Ishikawa (cell line): ENCODE measurements around the gene PDE4D.

Experiments
- CEBPB ChIP-seq: IDR thresholded peaks from 2 replicates; pipeline ENCODE4 v1.6.1; 2012
- CREB1 ChIP-seq: IDR thresholded peaks from 2 replicates; pipeline ENCODE4 v1.6.1; 2012; ENCODE audit warnings: low read depth
- EGR1 ChIP-seq: IDR thresholded peaks from 2 replicates; pipeline ENCODE4 v1.6.1; 2012
- EP300 ChIP-seq: IDR thresholded peaks from 2 replicates; pipeline ENCODE4 v1.6.1; 2012; ENCODE audit warnings: borderline replicate concordance
- FOXM1 ChIP-seq: IDR thresholded peaks from 2 replicates; pipeline ENCODE4 v1.6.1; 2012; ENCODE audit warnings: low read depth, borderline replicate concordance
- NFIC ChIP-seq: IDR thresholded peaks from 2 replicates; pipeline ENCODE4 v1.6.1; 2012
- RAD21 ChIP-seq: IDR thresholded peaks from 2 replicates; pipeline ENCODE4 v1.6.1; 2012; ENCODE audit warnings: low read depth
- TAF1 ChIP-seq: IDR thresholded peaks from 2 replicates; pipeline ENCODE4 v1.6.1; 2012; ENCODE audit warnings: low read depth, mild to moderate bottlenecking
- TCF12 ChIP-seq: IDR thresholded peaks from 2 replicates; pipeline ENCODE4 v1.6.1; 2012; ENCODE audit warnings: low read depth
- TEAD4 ChIP-seq: IDR thresholded peaks from 2 replicates; pipeline ENCODE4 v1.6.1; 2012
- YY1 ChIP-seq: IDR thresholded peaks from 2 replicates; pipeline ENCODE4 v1.6.1; 2012; ENCODE audit warnings: low read depth
- ZBTB7A ChIP-seq: IDR thresholded peaks from 2 replicates; pipeline ENCODE4 v1.6.1; 2012; ENCODE audit warnings: low read depth
- TF ChIP-seq, protein P1 (sequence below): IDR thresholded peaks from 2 replicates; pipeline ENCODE4 v1.6.1; 2012; ENCODE audit warnings: low read depth, mild to moderate bottlenecking
- TF ChIP-seq, protein P2 (sequence below): IDR thresholded peaks from 2 replicates; pipeline ENCODE4 v1.6.1; 2012
- TF ChIP-seq, protein P3 (sequence below): IDR thresholded peaks from 2 replicates; pipeline ENCODE4 v1.6.1; 2012

The PDE4D gene

DNA sequence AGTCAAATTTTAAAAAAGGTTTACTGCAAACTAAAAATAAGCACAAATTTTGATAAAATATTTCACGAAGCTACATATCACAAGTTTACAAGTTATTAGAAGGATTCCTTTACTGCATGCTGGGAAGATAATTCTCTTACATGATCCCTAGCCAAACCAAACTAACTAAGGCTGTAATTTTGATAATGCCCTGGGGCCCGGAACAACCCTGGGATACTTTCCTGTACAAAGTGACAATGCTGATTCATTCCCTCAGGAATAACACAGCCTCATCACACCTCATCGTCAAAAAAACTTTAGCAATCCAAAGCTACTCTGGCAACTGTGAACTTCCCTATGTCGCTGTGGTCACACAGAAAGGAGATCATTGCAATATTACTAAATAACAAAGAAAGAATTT is 907.8 kb downstream of the PDE4D start:
- TF ChIP-seq TCF12, result no peak
- no peak for TF ChIP-seq FOXM1
- TF ChIP-seq, protein P1, sequence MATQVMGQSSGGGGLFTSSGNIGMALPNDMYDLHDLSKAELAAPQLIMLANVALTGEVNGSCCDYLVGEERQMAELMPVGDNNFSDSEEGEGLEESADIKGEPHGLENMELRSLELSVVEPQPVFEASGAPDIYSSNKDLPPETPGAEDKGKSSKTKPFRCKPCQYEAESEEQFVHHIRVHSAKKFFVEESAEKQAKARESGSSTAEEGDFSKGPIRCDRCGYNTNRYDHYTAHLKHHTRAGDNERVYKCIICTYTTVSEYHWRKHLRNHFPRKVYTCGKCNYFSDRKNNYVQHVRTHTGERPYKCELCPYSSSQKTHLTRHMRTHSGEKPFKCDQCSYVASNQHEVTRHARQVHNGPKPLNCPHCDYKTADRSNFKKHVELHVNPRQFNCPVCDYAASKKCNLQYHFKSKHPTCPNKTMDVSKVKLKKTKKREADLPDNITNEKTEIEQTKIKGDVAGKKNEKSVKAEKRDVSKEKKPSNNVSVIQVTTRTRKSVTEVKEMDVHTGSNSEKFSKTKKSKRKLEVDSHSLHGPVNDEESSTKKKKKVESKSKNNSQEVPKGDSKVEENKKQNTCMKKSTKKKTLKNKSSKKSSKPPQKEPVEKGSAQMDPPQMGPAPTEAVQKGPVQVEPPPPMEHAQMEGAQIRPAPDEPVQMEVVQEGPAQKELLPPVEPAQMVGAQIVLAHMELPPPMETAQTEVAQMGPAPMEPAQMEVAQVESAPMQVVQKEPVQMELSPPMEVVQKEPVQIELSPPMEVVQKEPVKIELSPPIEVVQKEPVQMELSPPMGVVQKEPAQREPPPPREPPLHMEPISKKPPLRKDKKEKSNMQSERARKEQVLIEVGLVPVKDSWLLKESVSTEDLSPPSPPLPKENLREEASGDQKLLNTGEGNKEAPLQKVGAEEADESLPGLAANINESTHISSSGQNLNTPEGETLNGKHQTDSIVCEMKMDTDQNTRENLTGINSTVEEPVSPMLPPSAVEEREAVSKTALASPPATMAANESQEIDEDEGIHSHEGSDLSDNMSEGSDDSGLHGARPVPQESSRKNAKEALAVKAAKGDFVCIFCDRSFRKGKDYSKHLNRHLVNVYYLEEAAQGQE, result no peak
- TF ChIP-seq RAD21, result no peak
- TF ChIP-seq CREB1, result no peak
- TF ChIP-seq, protein P2, sequence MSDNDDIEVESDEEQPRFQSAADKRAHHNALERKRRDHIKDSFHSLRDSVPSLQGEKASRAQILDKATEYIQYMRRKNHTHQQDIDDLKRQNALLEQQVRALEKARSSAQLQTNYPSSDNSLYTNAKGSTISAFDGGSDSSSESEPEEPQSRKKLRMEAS, result no peak
- no peak for TF ChIP-seq CEBPB
- no peak for TF ChIP-seq EGR1
- no peak for TF ChIP-seq ZBTB7A
- TF ChIP-seq NFIC, result no peak
- TF ChIP-seq TAF1, result no peak
- no peak for TF ChIP-seq YY1
- TF ChIP-seq, protein P3, sequence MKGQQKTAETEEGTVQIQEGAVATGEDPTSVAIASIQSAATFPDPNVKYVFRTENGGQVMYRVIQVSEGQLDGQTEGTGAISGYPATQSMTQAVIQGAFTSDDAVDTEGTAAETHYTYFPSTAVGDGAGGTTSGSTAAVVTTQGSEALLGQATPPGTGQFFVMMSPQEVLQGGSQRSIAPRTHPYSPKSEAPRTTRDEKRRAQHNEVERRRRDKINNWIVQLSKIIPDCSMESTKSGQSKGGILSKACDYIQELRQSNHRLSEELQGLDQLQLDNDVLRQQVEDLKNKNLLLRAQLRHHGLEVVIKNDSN, result no peak
- no peak for TF ChIP-seq TEAD4
- no peak for TF ChIP-seq EP300

DNA sequence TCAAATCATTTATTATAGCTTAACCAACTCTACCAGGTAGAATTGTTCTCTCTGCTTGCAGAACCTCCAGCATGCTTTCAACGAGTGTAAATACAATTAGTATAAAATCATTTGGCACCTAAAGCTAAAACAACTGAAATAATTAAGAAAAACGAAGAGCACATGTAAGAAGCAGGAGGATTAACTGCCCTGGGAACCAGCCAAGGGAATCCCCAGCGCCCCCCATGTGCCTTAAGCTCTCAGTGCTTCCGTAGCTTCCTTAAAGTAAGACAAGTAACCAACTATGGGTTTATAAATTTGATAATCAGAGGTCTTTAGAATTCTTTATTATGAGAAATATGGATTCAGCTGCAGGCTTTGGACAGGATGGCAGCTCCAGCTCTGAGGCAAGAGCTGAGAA is 908.2 kb downstream of the PDE4D start:
- TF ChIP-seq RAD21 (no peak), FOXM1 (no peak), TCF12 (no peak), TAF1 (no peak)
- TF ChIP-seq, protein P3, result no peak

DNA sequence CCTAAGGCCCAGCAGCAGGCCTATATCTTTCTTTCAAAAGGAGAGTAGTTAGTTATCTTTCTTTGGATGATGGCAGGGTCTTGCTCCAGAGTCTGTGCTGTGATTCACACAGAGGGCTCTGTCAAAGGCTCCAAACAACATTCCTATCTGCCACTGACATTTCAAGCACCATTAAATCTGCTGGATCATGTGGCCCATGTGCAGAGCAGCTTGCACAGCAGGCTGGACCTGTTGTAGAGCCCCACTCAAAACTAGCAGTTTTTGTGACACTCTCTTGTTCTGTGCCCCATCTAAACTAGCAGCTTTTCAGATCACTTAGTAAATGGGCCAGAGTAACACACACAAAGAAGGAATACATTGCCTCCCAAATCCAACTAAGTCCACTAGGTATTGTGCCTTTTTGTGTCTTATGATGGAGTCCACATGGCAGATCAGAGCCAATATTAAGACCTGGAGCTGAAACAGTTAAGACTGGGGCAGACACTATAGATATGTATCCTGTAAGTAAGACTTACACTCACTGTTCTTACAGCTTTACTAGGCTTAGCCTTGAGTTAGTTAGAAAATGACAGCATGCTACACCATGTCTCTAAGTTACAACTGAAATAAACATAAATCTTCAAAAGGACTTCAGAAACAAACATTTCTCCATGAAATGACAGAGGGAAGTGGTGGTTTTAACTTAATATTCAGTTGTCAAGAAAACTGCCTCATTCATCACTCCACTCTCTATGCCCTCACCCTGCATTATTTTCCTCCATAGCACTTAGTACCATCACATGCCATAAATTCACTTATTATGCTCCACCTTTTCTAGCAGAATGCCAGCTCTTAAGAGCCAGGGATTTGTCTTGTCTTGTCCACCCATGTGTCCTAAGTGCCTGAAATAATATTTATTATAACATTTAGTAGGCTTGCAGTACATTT is 909.7 kb downstream of the PDE4D start:
- TF ChIP-seq TEAD4 (no peak), NFIC (no peak)
- TF ChIP-seq, protein P3, result peak; percentile 21; the same call in 1 of the 2 replicates

DNA sequence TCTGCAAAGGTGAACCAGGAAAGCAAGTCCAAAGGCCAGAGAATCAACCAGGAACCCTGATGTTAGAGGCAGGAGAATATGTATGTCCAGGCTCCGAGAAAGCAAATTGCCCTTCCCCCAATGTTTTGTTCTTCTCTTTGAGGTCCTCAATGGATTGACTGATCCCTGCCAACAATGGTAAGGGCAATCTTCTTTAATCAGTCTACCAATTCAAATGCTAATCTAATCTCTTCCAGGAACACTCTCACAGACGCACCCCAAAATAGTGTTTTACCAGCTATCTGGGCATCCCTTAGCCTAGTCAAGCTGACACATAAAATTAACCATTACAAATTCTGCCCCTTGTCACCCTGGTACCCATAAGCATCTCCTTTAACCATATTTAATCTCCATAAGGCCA is 912.6 kb downstream of the PDE4D start:
- no peak for TF ChIP-seq YY1
- TF ChIP-seq TCF12, result no peak
- no peak for TF ChIP-seq NFIC
- TF ChIP-seq, protein P1, result no peak
- no peak for TF ChIP-seq FOXM1
- no peak for TF ChIP-seq TEAD4
- no peak for TF ChIP-seq TAF1
- TF ChIP-seq, protein P3, result no peak
- TF ChIP-seq RAD21, result no peak
- no peak for TF ChIP-seq EGR1
- TF ChIP-seq CREB1, result no peak
- TF ChIP-seq, protein P2, result no peak
- TF ChIP-seq EP300, result no peak
- TF ChIP-seq CEBPB, result no peak
- TF ChIP-seq ZBTB7A, result no peak

DNA sequence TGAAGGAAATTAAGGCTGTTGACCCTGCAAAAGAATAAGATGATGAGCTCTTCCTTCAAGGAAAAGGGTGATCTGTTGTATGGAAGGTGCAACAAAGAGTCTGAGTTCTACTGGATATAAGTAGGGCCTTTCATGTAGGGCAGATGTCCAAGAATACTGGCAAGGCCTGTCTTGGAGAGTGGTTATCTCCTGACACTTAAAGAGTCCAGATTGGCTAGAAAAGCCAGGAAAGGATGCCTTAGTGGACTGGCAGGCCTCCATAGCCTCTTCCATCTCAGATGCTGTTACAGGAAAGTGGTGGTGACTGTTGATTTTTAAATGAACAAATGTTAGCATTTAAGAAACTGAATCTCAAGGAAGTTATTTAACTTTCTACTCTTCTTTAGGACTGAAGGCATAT is 914.4 kb downstream of the PDE4D start:
- TF ChIP-seq ZBTB7A, result no peak
- TF ChIP-seq, protein P3, result no peak
- no peak for TF ChIP-seq EP300
- no peak for TF ChIP-seq TCF12
- TF ChIP-seq CREB1, result no peak
- TF ChIP-seq, protein P1, result no peak
- no peak for TF ChIP-seq FOXM1
- TF ChIP-seq, protein P2, result no peak
- no peak for TF ChIP-seq NFIC
- no peak for TF ChIP-seq RAD21
- TF ChIP-seq YY1, result no peak
- TF ChIP-seq EGR1, result no peak
- TF ChIP-seq TAF1, result no peak
- no peak for TF ChIP-seq TEAD4
